ENCODE measurements around the gene GSTCD.

DNA sequence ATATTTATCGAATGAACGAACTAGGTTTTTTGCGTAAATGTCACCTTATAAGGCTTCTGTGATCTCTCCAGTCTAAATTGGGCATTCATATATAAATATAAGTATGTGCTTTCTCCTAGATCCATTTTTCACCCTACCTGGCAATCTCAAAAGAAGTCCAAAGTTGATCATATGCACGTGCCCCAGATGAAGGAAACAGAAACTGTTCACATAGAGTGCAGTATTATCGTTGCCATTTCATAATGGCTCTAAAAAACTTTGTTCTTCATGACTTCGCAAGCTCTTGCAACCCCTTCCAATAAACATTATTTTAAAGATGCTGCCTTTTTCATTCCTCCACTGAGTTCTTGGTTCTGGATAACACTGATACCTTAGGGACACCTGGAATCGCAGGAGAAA is 803 bp upstream of the GSTCD start:
- TF ChIP-seq CTCF (IDR thresholded peaks at IDR 0.05 in 8 of 11, conservative IDR thresholded peaks at IDR 0.05 in 3 of 11): no peak
- TF ChIP-seq POLR2AphosphoS5 (IDR thresholded peaks at IDR 0.05): no peak
